Right hindlimb (tissue), 1 donor: ENCODE results near the gene TSPAN11.
"Not testable (repeated sequence)": the region's sequence is repeated elsewhere in the genome, so short reads cannot be mapped to it uniquely, and the experiment has no call there.

Experiments used
- DNase-seq: peaks from one replicate; pipeline ENCODE4 v3.0.0-alpha.2; 2018

TSPAN11 gene

GRCh38 chr12:30926243-30927221 lies at the start of gene TSPAN11:
TSPAN11 (plus strand) TSS chr12:30926748; CDS start chr12:30953992, 27,244 bp downstream.
- peak; percentile 85 for DNase-seq

- DNase-seq = no peak
Observed at GRCh38 chr12:30877105-30877875, 49.3 kb upstream of the TSPAN11 start.

GRCh38 chr12:30878024-30878423 lies 48.5 kb upstream of the TSPAN11 start:
- no peak for DNase-seq

- peak; percentile 61 for DNase-seq
Observed at GRCh38 chr12:30880061-30880460, 46.5 kb upstream of the TSPAN11 start.

GRCh38 chr12:30880813-30881212 lies 45.7 kb upstream of the TSPAN11 start:
- DNase-seq = no peak

GRCh38 chr12:30882706-30883105 lies 43.8 kb upstream of the TSPAN11 start:
- DNase-seq = no peak

GRCh38 chr12:30884799-30885198 lies 41.7 kb upstream of the TSPAN11 start:
- no peak for DNase-seq

GRCh38 chr12:30885321-30885720 lies 41.2 kb upstream of the TSPAN11 start:
- no peak for DNase-seq

GRCh38 chr12:30887226-30887625 lies 39.3 kb upstream of the TSPAN11 start:
- no peak for DNase-seq

GRCh38 chr12:30888241-30888640 lies 38.3 kb upstream of the TSPAN11 start:
- no peak for DNase-seq

GRCh38 chr12:30894531-30894930 lies 32.0 kb upstream of the TSPAN11 start:
- DNase-seq = not testable (repeated sequence)

GRCh38 chr12:30896461-30896860 lies 30.1 kb upstream of the TSPAN11 start:
- DNase-seq = no peak

- no peak for DNase-seq
Observed at GRCh38 chr12:30898846-30899245, 27.7 kb upstream of the TSPAN11 start.

GRCh38 chr12:30900351-30900750 lies 26.2 kb upstream of the TSPAN11 start:
- DNase-seq = no peak

- DNase-seq = no peak
Observed at GRCh38 chr12:30902001-30902400, 24.5 kb upstream of the TSPAN11 start.

GRCh38 chr12:30902596-30902995 lies 24.0 kb upstream of the TSPAN11 start:
- no peak for DNase-seq

- no peak for DNase-seq
Observed at GRCh38 chr12:30905463-30906009, 21.0 kb upstream of the TSPAN11 start.

GRCh38 chr12:30908076-30908721 lies 18.3 kb upstream of the TSPAN11 start:
- DNase-seq = no peak

GRCh38 chr12:30908722-30909348 lies 17.7 kb upstream of the TSPAN11 start:
- DNase-seq = peak; percentile 83

- DNase-seq = peak; percentile 28
Observed at GRCh38 chr12:30909349-30910037, 17.1 kb upstream of the TSPAN11 start.

- DNase-seq = no peak
Observed at GRCh38 chr12:30910038-30910350, 16.6 kb upstream of the TSPAN11 start.

GRCh38 chr12:30911207-30911606 lies 15.3 kb upstream of the TSPAN11 start:
- DNase-seq = no peak
